HG03469 (cell line): Measurements from ENCODE around the gene LRIG1.

Experiments used
- ATAC-seq: cut with Tn5 transposase; IDR thresholded peaks from one replicate; pipeline ENCODE4 v1.9.1; 2021; ENCODE audit warnings: mild to moderate bottlenecking, moderate library complexity, moderate number of reproducible peaks; ENCODE audit not compliant: unreplicated experiment

The LRIG1 gene

DNA sequence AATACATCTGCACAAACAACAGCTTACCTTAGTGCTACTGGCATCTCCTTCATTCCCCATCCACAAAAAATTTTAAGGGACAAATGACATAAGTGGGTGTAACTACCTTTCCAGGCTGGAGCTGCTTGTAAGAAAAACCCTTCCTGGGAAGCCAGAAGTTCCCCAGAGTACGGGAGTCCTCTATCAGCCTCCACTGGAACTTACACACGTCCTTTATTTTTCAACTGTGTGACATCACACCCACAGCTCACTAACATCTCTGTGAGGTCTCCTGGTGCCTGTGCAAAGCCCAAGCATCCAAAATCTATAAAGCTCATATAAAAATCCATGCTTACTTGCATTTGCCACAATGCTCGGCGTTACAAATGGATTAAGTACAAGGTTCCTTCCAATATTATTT lies 27.6 kb downstream of the LRIG1 start:
- no peak for ATAC-seq

- ATAC-seq = peak; percentile 50
These were observed 28.3 kb downstream of the LRIG1 start for GRCh38 chr3:66472313-66473134.

- ATAC-seq = no peak
These were observed 29.7 kb downstream of the LRIG1 start for GRCh38 chr3:66470956-66471686.

- no peak for ATAC-seq
These were observed 30.5 kb downstream of the LRIG1 start for GRCh38 chr3:66470285-66470684.

- ATAC-seq = peak; percentile 68
These were observed 31.6 kb downstream of the LRIG1 start for GRCh38 chr3:66469220-66469640.

DNA sequence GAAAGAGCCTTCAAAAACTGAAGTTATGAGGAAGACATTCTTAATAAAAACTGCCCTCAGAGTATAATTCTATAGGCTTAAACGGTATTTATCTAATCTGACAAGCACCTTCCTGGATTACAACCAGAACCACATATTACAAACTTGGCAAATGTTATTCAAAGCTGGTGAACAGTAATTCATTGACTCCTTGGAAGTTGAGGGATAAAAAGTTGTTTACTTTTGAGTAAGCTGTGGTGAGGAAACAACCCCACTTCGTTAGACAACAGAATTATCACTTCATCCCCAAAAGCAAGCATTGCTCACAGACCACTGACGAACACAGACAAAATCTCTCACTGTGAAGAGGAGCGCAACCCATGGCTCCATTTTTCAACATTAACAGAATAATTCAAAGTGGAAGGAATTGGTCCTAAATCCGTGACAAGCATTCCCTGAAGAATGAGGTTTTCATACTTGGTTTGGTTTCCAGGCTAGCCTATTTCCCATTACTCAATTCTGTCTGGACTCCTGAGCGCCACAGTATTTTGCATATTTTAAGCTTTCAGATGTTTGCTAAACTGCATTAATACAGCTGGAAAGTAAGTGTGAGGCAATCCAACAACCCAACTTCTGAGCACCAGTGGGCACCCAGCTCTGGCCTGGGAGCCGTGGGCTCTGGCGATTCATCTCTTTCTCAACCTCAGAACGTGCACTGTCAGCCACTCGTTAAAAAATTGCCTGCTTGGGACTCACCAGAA lies 32.7 kb downstream of the LRIG1 start:
- no peak for ATAC-seq

DNA sequence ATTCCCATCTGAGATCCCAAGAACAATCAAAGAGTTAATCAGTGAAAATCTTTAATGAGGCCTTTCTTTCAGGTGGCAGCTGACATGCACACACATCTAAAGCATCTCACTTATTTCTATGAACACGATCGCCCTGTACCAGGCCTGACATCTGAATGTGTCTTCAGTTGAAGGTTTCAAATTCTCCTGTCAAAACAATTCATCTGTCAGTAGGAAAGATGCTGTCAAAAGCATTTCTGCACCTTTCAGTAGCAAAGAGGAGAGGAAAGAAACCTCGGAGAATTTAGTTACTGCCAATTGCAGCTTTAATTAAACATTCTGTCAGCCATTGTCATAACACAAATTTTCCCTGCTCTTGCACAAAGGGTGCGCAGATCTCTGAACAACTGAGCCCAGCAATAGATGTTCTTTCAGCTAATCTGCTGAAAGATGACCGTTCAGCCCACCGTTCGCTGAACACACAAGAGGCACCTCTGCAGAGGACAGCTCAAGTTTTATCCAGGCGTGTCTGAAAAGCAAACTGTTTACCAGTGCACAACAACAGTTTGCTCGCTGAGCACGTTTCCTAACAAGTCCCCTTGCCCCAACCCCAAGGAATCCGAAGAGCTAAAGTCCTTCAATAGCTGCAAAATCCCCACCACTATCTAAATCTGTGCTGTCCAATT lies 34.1 kb downstream of the LRIG1 start:
- no peak for ATAC-seq

DNA sequence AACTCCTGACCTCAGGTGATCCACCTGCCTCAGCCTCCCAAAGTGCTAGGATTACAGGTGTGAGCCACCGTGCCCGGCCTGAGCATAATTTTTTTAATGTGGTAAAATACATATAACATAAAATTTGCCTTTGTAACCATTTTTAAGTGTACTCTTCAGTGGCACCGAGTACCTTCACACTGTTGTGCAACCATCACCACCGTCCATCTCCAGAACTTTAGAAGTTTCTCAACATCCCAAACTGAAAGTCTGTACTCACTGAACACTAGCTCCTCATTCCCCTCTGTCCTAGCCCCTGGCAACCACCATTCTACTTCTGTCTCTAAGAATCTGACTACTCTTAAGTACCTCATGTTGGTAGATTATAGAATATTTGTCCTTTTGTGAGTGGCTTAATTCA lies 35.2 kb downstream of the LRIG1 start:
- no peak for ATAC-seq

DNA sequence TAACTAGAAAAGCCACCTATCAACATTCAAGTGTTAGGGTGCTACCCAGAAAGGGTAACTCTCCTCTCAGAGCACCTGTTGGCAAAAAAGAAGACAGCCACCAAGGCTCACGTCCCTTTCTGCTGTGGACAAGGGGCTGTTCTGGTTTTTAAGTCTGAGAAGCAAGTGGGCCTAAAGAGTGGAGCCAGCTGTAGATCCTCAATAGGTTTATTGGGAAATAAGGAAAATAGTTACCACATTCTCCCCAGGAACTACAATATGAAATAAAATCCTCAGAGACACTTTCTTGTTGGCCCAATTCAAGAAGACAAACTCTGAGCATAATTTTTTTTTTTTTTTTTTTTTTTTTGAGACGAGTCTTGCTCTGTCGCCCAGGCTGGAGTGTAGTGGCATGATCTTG lies 35.8 kb downstream of the LRIG1 start:
- ATAC-seq = no peak

DNA sequence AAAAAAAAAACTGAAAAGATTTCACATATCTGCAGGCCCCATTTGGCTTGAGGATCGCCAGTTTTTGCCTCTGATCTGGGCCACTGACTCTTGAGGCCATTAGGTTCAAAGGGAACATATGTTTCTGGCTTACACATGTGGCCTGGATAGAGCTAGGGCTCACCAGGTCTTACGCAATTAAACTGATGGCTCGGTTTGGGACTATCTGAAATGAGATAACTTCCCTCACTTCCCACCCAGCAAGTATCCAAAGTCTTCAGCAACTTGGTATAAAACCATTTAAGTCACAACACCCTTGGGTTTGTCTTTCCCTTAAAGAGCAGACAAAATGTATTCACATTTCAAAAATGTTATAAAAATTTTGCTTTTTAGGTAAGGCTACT lies 36.3 kb downstream of the LRIG1 start:
- ATAC-seq = no peak

GRCh38 chr3:66463730-66464511 lies 36.9 kb downstream of the LRIG1 start:
- ATAC-seq = no peak

GRCh38 chr3:66463054-66463631 lies 37.7 kb downstream of the LRIG1 start:
- ATAC-seq = no peak

DNA sequence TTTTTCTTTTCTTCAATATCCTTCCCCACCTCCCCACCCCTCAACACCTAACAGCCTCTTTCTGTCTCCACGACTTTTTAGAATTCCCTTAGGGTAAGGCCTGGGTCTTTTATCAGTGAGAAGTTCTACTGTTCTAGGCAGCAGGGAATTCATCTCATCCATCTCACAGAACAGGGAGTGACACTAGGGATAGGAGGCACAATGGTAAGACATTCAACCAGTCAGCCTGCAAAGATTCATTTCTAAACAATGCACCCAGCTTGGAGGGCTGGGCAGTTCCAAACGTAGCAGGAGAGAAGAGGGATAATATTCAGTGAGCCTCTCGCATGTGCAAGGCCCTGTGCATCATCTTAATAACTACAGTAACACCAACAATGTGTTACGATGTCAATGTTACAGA lies 43.6 kb downstream of the LRIG1 start:
- no peak for ATAC-seq

- no peak for ATAC-seq
These were observed 44.1 kb downstream of the LRIG1 start for GRCh38 chr3:66456711-66457173.

DNA sequence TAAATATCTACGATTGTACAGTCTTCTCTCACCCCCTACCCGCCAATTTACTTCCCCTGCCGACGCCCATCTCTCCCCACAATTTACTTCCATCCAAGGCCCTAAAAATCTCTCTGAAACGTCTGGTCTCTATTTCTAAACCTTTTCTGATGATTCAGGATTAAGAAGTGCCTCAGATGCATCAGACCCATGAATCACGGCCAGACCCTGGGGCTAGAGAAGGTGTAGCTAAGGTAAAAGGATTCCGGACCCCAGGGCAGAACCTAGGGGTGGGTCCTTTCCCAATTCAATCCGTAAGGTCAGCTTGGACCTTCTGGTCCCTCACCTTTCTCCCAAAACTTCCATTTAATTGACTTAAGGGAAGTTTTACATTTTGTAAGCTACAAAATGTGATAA lies 46.4 kb downstream of the LRIG1 start:
- ATAC-seq = no peak

DNA sequence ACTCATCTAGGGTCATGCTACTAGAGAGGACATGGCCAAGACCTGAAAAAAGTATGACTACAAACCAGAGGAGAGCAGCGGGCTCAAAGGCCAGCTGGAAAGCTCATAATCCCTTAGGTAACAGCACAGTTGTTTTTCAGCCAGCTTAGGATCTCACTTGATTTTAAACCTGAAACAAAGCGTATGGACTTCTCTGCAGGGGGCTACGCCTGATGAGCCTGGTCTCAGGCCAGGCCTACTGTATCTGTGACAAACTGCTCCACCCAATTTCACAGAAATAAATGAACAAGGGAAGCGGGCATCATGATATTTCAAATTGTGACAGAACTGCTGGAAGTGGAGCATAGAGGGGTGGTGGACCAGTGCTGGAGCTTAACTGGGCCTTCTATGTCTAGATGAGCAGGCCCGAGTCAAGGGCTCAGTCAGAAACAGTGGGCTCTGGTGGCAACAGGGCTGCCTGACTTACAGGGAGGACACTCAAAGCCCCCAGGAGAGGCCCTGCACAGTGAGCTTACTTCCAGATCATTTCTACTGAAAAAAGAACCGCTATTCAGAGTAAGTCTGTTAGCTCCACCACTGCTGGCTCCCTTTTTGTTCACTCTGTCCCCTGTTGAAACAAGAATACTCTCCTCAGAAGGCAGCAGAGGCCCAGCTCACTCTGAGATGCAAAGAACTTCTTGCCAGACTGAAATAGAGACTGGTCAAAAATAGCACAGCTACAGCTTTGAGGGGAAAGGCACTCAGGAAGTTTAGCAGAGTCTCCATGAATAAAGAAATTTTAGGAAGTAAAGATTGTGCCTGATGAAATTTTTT lies 47.0 kb downstream of the LRIG1 start:
- no peak for ATAC-seq

DNA sequence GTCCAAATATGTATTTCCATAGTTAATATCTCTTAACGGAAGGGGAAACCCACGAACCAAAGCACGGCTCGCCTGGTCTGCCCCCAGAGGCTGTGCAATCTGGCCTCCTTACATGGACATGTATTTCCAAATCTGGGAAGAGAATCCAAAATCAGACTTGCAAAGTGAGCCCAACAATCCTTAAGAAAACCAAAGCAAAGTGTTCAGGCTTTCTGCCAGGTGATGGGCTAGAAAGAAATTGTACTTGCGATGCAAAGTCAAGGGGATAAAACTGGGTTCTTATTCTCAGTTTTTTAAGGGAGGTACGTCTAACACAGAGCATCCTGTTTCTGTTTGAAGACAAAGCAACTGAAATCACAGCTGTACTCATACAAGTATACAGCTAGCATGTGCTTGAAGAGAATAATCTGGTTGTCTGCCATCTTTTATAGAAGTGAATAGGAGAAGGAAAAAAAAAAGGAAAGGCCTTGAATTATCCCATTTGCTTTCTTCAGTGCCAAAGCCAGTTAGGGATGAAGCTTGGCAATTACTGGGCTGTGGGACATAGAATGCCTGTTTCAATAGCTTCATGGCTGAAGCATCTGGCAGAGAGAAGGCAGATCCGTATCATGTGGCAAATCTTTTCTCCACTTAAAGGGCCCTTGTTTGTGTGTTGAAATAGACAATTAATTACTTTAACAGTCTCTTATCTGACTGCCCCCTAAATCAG lies 48.4 kb downstream of the LRIG1 start:
- ATAC-seq = no peak

DNA sequence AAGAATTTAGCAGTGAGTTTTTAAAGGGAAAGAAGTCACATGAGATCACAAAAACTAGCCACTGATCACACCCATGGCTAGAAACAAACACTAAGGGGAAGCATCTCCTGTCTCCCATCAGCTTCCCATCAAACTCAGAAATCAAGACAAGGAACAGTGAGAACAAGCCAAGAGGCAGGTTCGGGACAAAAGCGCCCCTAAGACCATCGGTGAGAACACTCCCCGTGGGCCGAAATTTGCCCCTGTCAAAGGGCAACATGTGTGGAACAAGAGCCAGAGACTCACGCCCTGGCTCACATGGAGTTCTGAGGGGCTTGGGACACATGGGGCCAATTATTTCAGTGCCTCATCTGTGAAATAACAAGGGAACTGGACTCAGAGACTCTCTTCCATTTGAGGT lies 49.1 kb downstream of the LRIG1 start:
- ATAC-seq = no peak
